ENCODE data around the gene TMEM119. TPM values are rescaled to one million over a fixed set of nuclear protein-coding genes. Genes with fewer than 3 reads are reported as not detected.
A peak's percentile ranks its signal among the peaks of the same experiment; 100 is the strongest.

The TMEM119 gene
- total RNA-seq, 2 donors from 2014 or later: 1.8 to 5.5 TPM

DNA sequence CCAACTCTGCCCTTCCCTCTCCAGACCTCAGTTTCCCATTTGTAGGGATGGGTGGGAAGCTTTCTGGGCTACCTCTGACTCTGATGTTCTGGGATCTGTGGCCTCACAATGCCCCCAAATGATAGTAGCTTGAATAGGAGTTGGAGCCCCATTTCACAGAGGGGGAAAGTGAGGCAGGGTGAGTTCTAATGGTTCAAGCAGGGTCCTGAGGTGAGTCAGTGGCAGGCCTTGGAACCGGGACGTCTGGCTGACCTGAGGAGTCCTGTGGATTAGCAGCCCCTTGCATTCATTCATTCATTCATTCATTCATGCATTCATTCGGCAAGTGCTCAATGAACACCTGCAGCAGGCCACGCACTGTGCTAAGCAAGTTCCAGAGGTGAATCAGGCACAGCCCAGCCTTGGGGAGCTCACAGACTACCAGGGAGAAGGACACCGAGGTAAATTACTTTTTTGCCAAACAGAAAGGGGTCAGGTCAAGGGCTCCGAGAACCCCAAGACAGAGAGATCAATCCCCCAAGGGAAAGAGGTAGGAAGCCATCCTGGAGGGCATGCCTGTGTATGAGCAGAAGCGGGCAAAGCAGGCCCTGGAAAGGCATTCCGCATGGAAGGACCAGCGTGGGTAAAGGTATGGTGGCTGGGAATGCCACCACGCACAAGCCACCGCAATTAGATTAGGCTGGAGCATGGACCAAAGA is 818 bp upstream of the TMEM119 start:
- H3K9me3 ChIP-seq: no peaks in the 10 kb centered on the region
- TF ChIP-seq, protein P1, sequence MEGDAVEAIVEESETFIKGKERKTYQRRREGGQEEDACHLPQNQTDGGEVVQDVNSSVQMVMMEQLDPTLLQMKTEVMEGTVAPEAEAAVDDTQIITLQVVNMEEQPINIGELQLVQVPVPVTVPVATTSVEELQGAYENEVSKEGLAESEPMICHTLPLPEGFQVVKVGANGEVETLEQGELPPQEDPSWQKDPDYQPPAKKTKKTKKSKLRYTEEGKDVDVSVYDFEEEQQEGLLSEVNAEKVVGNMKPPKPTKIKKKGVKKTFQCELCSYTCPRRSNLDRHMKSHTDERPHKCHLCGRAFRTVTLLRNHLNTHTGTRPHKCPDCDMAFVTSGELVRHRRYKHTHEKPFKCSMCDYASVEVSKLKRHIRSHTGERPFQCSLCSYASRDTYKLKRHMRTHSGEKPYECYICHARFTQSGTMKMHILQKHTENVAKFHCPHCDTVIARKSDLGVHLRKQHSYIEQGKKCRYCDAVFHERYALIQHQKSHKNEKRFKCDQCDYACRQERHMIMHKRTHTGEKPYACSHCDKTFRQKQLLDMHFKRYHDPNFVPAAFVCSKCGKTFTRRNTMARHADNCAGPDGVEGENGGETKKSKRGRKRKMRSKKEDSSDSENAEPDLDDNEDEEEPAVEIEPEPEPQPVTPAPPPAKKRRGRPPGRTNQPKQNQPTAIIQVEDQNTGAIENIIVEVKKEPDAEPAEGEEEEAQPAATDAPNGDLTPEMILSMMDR (IDR thresholded peaks at IDR 0.05): no peak

DNA sequence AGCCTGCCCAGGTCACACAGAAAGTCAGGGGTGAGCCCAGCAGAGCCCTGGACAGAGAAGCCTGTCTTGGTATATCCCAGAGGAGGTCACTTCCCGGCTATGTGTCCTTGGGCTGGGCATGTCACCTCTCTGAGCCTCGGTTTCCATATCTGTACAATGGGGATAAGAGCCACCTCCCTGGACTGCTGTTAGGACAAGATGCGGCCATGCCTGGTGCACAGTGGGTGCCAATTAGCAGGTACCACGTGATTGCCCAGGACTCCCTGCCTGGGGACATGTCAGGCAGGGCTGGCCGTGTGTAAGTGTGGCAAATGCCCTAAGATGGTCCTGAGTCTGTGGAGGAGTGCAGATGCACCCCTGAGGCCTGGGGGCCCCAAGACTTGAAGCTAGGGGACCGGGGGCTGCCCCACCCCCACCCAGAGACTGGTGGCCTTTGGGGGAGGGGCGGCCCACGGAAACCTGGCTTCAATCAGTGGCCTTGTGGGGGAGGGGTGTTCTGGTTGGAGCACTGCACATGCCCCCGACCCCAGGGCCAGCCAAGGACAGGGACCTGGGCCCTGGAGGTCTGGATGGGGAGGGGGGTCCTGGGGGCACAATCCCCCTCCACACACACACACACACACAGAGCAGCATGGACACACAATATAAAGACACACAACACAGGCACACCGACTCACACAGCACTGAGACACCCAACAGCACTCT is 878 bp downstream of the TMEM119 start:
- Histone ChIP-seq H3K4me1 (peaks cover 0 to 13% of the 10 kb centered on the region in 2 donors), H3K4me3 (peak overlapping the region in 1 of 2 donors; percentile 40), H3K36me3 (no peaks in the 10 kb centered on the region), H3K27ac (no peak overlapping the region), H3K9me3 (no peaks in the 10 kb centered on the region), H3K27me3 (no peaks in the 10 kb centered on the region)
- no peak for DNase-seq (ENCODE audit: low spot score)
- TF ChIP-seq, protein P1 (IDR thresholded peaks at IDR 0.05): no peak

More for the DNA sequence above, 818 bp upstream of the TMEM119 start:
- Histone ChIP-seq H3K36me3 (no peaks in the 10 kb centered on the region), H3K27ac (peak overlapping the region in 1 of 2 donors; percentile 3), H3K27me3 (no peaks in the 10 kb centered on the region), H3K4me3 (peak overlapping the region in 1 of 2 donors; percentile 40), H3K4me1 (peaks cover 0 to 13% of the 10 kb centered on the region in 2 donors)
- no peak for DNase-seq (ENCODE audit: low spot score)

- peak overlapping the region in 1 of 2 donors; percentile 40 for H3K4me3 ChIP-seq
Measured at GRCh38 chr12:108595711-108596647, 1.9 kb downstream of the TMEM119 start.

GRCh38 chr12:108594960-108595710 is 2.7 kb downstream of the TMEM119 start:
- H3K36me3 ChIP-seq: no peaks in the 10 kb centered on the region
- H3K9me3 ChIP-seq: no peaks in the 10 kb centered on the region
- no peak overlapping the region for H3K27ac ChIP-seq
- no peaks in the 10 kb centered on the region for H3K27me3 ChIP-seq
- no peak overlapping the region for H3K4me3 ChIP-seq
- TF ChIP-seq, protein P1 (IDR thresholded peaks at IDR 0.05): no peak
- H3K4me1 ChIP-seq: peaks cover 0 to 13% of the 10 kb centered on the region in 2 donors
- DNase-seq (ENCODE audit: low spot score): no peak

More at GRCh38 chr12:108595711-108596647, 1.9 kb downstream of the TMEM119 start:
- TF ChIP-seq, protein P1 (IDR thresholded peaks at IDR 0.05): no peak
- Histone ChIP-seq H3K27ac (no peak overlapping the region), H3K27me3 (no peaks in the 10 kb centered on the region), H3K36me3 (no peaks in the 10 kb centered on the region), H3K9me3 (no peaks in the 10 kb centered on the region), H3K4me1 (peaks cover 0 to 13% of the 10 kb centered on the region in 2 donors)
- DNase-seq (ENCODE audit: low spot score): no peak

- Histone ChIP-seq H3K27me3 (no peaks in the 10 kb centered on the region), H3K27ac (no peak overlapping the region), H3K36me3 (no peaks in the 10 kb centered on the region), H3K9me3 (no peaks in the 10 kb centered on the region), H3K4me3 (no peak overlapping the region), H3K4me1 (peaks cover 0 to 13% of the 10 kb centered on the region in 2 donors)
- TF ChIP-seq, protein P1 (IDR thresholded peaks at IDR 0.05): no peak
- no peak for DNase-seq (ENCODE audit: low spot score)
Measured at GRCh38 chr12:108594323-108594903, 3.5 kb downstream of the TMEM119 start.
